CD14-positive monocyte (primary cell): ENCODE data around the gene AKAP9. TPM values are rescaled to one million over a fixed set of nuclear protein-coding genes. Genes with fewer than 3 reads are reported as not detected.
A peak's percentile ranks its signal among the peaks of the same experiment; 100 is the strongest.

Source experiments
- DNase-seq, 3 donors: peaks; one replicate each; pipeline ENCODE4 v3.0.0-alpha.2; 2011 to 2022
- H2AFZ ChIP-seq: 2 replicates; pipeline ENCODE4 v1.6.0; 2012; ENCODE audit warnings: mild to moderate bottlenecking, low read depth, low read length, inconsistent platforms; ENCODE audit not compliant: insufficient read depth, poor library complexity, severe bottlenecking
- H3K27ac ChIP-seq, 2 donors: 1 replicate in 1 of 2; 2 replicates in 1 of 2; pipeline ENCODE4 v1.5.1; 2012 to 2013; ENCODE audit warnings: low read length in 2 of 2, control low read depth in 1 of 2, inconsistent platforms in 1 of 2, low read depth in 1 of 2, mild to moderate bottlenecking in 1 of 2
- H3K27me3 ChIP-seq, 2 donors: one replicate each; pipeline versions ENCODE4 v1.6.0 to v1.6.1; 2011 to 2013; ENCODE audit warnings: low read length in 2 of 2; ENCODE audit not compliant: control insufficient read depth in 2 of 2, insufficient read depth in 2 of 2
- H3K36me3 ChIP-seq, 2 donors: replicated peaks in 1 of 2; 1 replicate in 1 of 2; 2 replicates in 1 of 2; pipeline versions ENCODE4 v1.5.1 to v1.6.1; 2012 to 2013; ENCODE audit warnings: low read length in 2 of 2, control low read depth in 1 of 2, inconsistent platforms in 1 of 2, mild to moderate bottlenecking in 1 of 2; ENCODE audit not compliant: insufficient read depth in 2 of 2, control insufficient read depth in 1 of 2
- H3K4me1 ChIP-seq, 2 donors: 1 replicate in 1 of 2; 2 replicates in 1 of 2; pipeline versions ENCODE4 v1.5.1 to v1.6.1; 2012 to 2013; ENCODE audit warnings: low read length in 2 of 2, control low read depth in 1 of 2, inconsistent platforms in 1 of 2, mild to moderate bottlenecking in 1 of 2, moderate library complexity in 1 of 2; ENCODE audit not compliant: insufficient read depth in 2 of 2, control insufficient read depth in 1 of 2
- H3K4me2 ChIP-seq: replicated peaks from 2 replicates; pipeline ENCODE3; 2012; ENCODE audit warnings: low read length, moderate library complexity, mild to moderate bottlenecking; ENCODE audit not compliant: poor library complexity, severe bottlenecking; ENCODE audit errors: extremely low read depth
- H3K4me3 ChIP-seq, 3 experiments: fragments of 200-600 bp in 1 of 3; sonication (generic) in 1 of 3; replicated peaks in 1 of 3; 1 replicate in 2 of 3; 2 replicates in 1 of 3; pipeline ENCODE4 v1.5.1; 2011 to 2013; ENCODE audit warnings: low read length in 3 of 3, mild to moderate bottlenecking in 3 of 3, control low read depth in 2 of 3, low read depth in 2 of 3, inconsistent platforms in 1 of 3, moderate library complexity in 1 of 3
- H3K79me2 ChIP-seq: 2 replicates; pipeline ENCODE4 v1.6.0; 2012; ENCODE audit warnings: mild to moderate bottlenecking, control low read depth, inconsistent platforms, low read length, moderate library complexity; ENCODE audit not compliant: insufficient read depth
- H3K9ac ChIP-seq: 2 replicates; pipeline ENCODE4 v1.6.0; 2017; ENCODE audit warnings: low read length, mild to moderate bottlenecking; ENCODE audit not compliant: insufficient read depth, poor library complexity, severe bottlenecking
- H3K9me3 ChIP-seq, 2 donors: replicated peaks in 1 of 2; 1 replicate in 1 of 2; 2 replicates in 1 of 2; pipeline versions ENCODE4 v1.5.1 to v1.6.1; 2012 to 2013; ENCODE audit warnings: low read length in 2 of 2, control low read depth in 1 of 2; ENCODE audit not compliant: control insufficient read depth in 1 of 2, insufficient read depth in 1 of 2
- H4K20me1 ChIP-seq: 2 replicates; pipeline ENCODE4 v1.6.0; 2012; ENCODE audit warnings: mild to moderate bottlenecking, low read length, control low read depth, moderate library complexity; ENCODE audit not compliant: insufficient read depth
- H3K27ac Mint-ChIP-seq, 7 donors: one replicate each; pipeline ENCODE4 v1.8.0; 2020; ENCODE audit warnings: mild to moderate bottlenecking in 7 of 7, mixed read lengths in 7 of 7, moderate library complexity in 6 of 7, inconsistent platforms in 2 of 7
- H3K27me3 Mint-ChIP-seq, 3 donors: one replicate each; pipeline ENCODE4 v1.8.0; 2021 to 2022; ENCODE audit warnings: low read depth in 3 of 3, mild to moderate bottlenecking in 3 of 3, mixed read lengths in 3 of 3, moderate library complexity in 3 of 3, inconsistent platforms in 1 of 3
- H3K36me3 Mint-ChIP-seq, 2 donors: one replicate each; pipeline ENCODE4 v1.8.0; 2020; ENCODE audit warnings: mixed read lengths in 2 of 2, inconsistent platforms in 1 of 2, mild to moderate bottlenecking in 1 of 2
- H3K4me1 Mint-ChIP-seq: one replicate; pipeline ENCODE4 v1.8.0; 2020; ENCODE audit warnings: mild to moderate bottlenecking, mixed read lengths
- H3K4me3 Mint-ChIP-seq, 2 donors: one replicate each; pipeline ENCODE4 v1.8.0; 2020; ENCODE audit warnings: mild to moderate bottlenecking in 2 of 2, mixed read lengths in 2 of 2, moderate library complexity in 1 of 2
- H3K9me3 Mint-ChIP-seq, 7 donors: one replicate each; pipeline ENCODE4 v1.8.0; 2020 to 2022; ENCODE audit warnings: mixed read lengths in 7 of 7, mild to moderate bottlenecking in 6 of 7, moderate library complexity in 6 of 7, inconsistent platforms in 2 of 7
- CTCF ChIP-seq: fragments of 200-600 bp; IDR thresholded peaks from one replicate; pipeline ENCODE4 v1.8.0; 2022; ENCODE audit warnings: antibody characterized with exemption, mild to moderate bottlenecking
- WGBS: methylation state at CpG from one replicate; pipeline ENCODE4 v1.1.5; 2013; ENCODE audit warnings: missing lambda C conversion rate; ENCODE audit not compliant: insufficient coverage; 5-methylcytosine and 5-hydroxymethylcytosine counted together
- intact Hi-C, 2 donors: fragments of 100-400 bp; cut with micrococcal nuclease; formaldehyde crosslinking; loops; one replicate each; pipeline versions ENCODE4 v1.15.0 to v1.15.1; 2023
- polyA plus RNA-seq, 3 donors: library from polyadenylated mRNA; depleted of rRNA in 1 of 3; unstranded in 2 of 3; stranded (reverse) in 1 of 3; fragments of 300-500 nt in 2 of 3; fragments of >200 nt in 1 of 3; fragmentation: Illumina TruSeq in 2 of 3; gene quantifications; 1 replicate in 2 of 3; 2 replicates in 1 of 3; pipeline ENCODE4 v1.2.3, GENCODE V29; 2012 to 2021

The AKAP9 gene
- polyA plus RNA-seq, 3 donors, result 1.5 to 23.3 (median 7.3) TPM

- Histone ChIP-seq H3K27ac (no peak overlapping the region), H3K9ac (no peak overlapping the region), H3K9me3 (no peaks in the 10 kb centered on the region), H2AFZ (no peak overlapping the region), H3K36me3 (no peaks in the 10 kb centered on the region), H3K4me1 (no peaks in the 10 kb centered on the region), H4K20me1 (no peaks in the 10 kb centered on the region), H3K4me2 (no peak overlapping the region), H3K79me2 (no peaks in the 10 kb centered on the region), H3K4me3 (no peak overlapping the region), H3K27me3 (no peaks in the 10 kb centered on the region)
- WGBS, result no CpG with 5 or more reads among the region's 1 CpG
- H3K4me1 Mint-ChIP-seq, result no peaks in the 10 kb centered on the region
- no peak for DNase-seq
- intact Hi-C loops, result no loop called here
- H3K9me3 Mint-ChIP-seq, result peaks cover 0 to 6% (median 3%) of the 10 kb centered on the region in 7 donors
- TF ChIP-seq CTCF, result no peak
- no peaks in the 10 kb centered on the region for H3K36me3 Mint-ChIP-seq
- no peak overlapping the region for H3K27ac Mint-ChIP-seq
- no peak overlapping the region for H3K4me3 Mint-ChIP-seq
- peaks cover 0 to 12% (median 2%) of the 10 kb centered on the region in 3 donors for H3K27me3 Mint-ChIP-seq
Measured at GRCh38 chr7:91899563-91899962, 41.1 kb upstream of the AKAP9 start.

GRCh38 chr7:91910171-91910570, 30.5 kb upstream of the AKAP9 start:
- intact Hi-C loops, result no loop called here

More at GRCh38 chr7:91910171-91910570, 30.5 kb upstream of the AKAP9 start:
- Histone ChIP-seq H4K20me1 (no peaks in the 10 kb centered on the region), H3K9ac (no peak overlapping the region), H3K9me3 (no peaks in the 10 kb centered on the region), H3K27ac (no peak overlapping the region), H3K79me2 (no peaks in the 10 kb centered on the region), H2AFZ (no peak overlapping the region), H3K4me1 (peaks cover 0 to 6% of the 10 kb centered on the region in 2 donors), H3K4me3 (no peak overlapping the region), H3K36me3 (no peaks in the 10 kb centered on the region), H3K4me2 (no peak overlapping the region), H3K27me3 (no peaks in the 10 kb centered on the region)
- no peak for TF ChIP-seq CTCF
- peak in 1 of 3 donors; percentile 52 for DNase-seq
- Mint-ChIP-seq H3K36me3 (no peaks in the 10 kb centered on the region), H3K27ac (no peak overlapping the region), H3K9me3 (peaks cover 0 to 10% (median 1%) of the 10 kb centered on the region in 7 donors), H3K4me1 (peaks cover 6% of the 10 kb centered on the region), H3K27me3 (peaks cover 0 to 3% (median 0%) of the 10 kb centered on the region in 3 donors), H3K4me3 (no peak overlapping the region)
- WGBS, result no CpG with 5 or more reads among the region's 1 CpG
